Adrenal gland (tissue), 5 donors: ENCODE measurements around the gene ZFHX3.

Experiments used
- CTCF ChIP-seq, 6 experiments: fragments of 450-650 bp in 4 of 6; fragments of 200-600 bp in 2 of 6; sonication (generic) in 1 of 6; IDR thresholded peaks; 1 replicate in 5 of 6; 2 replicates in 1 of 6; pipeline versions ENCODE4 v1.5.1 to v1.8.0; 2016 to 2021; ENCODE audit warnings: antibody characterized with exemption in 6 of 6, mild to moderate bottlenecking in 2 of 6, moderate library complexity in 1 of 6
- POLR2A ChIP-seq, 2 donors: fragments of 450-650 bp; IDR thresholded peaks; one replicate each; pipeline ENCODE4 v1.6.1; 2017; ENCODE audit warnings: antibody characterized with exemption in 2 of 2, mild to moderate bottlenecking in 2 of 2, moderate library complexity in 1 of 2
- donor health status: DM: no; HTN: no; CAD: no.

DNA sequence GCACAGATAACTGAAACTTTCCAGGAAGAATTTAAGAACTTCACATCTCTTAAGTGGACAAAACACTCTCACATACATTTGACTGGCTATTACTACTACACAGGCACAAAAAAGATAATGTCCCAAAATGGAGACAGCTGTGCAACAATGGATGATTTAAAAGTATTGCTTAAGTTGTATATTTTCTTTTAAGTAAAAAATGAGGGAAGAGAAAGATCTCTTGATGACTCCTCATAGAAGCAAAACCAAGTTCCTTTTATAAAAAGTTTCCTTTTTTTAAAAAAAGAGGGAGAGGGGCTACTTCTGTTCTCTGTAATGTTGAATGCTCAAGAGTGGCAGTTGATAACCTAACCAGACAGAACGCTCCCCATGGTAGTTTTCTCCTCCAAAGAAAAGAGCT is 195.5 kb downstream of the ZFHX3 start:
- TF ChIP-seq POLR2A (IDR thresholded peaks at IDR 0.05) = no peak
- TF ChIP-seq CTCF (IDR thresholded peaks at IDR 0.05) = no peak
